ENCODE measurements around the gene LRRC53.

GRCh38 chr1:74422421-74423292 lies 89.8 kb downstream of the LRRC53 start:
- TF ChIP-seq RBBP5 (IDR thresholded peaks at IDR 0.05; ENCODE audit: borderline replicate concordance, low read depth, low read length) (no peak), GABPA (IDR thresholded peaks at IDR 0.05; ENCODE audit: borderline replicate concordance, insufficient read depth, low read length) (no peak), CTCF (IDR thresholded peaks at IDR 0.05; ENCODE audit: control extremely low read depth in 1 of 3, insufficient read depth in 1 of 3, low read depth in 1 of 3, low read length in 3 of 3) (no peak)

All from H1 (cell line).